ENCODE data around the gene CUZD1.

- TF ChIP-seq EZH2phosphoT487 (IDR thresholded peaks at IDR 0.05; ENCODE audit: borderline replicate concordance) (no peak), CTCF (conservative IDR thresholded peaks at IDR 0.05; ENCODE audit: low read length) (no peak)
Measured at GRCh38 chr10:122875843-122876466, 30.3 kb upstream of the CUZD1 start.

Data from Loucy (cell line).